HepG2 (cell line): ENCODE results near the gene PSMB3. TPM values are rescaled to one million over a fixed set of nuclear protein-coding genes. Genes with fewer than 3 reads are reported as not detected.

Source experiments
- GABPA ChIP-seq, 2 experiments: IDR thresholded peaks; 2 replicates each; pipeline ENCODE4 v1.6.1; 2011 to 2016; ENCODE audit warnings: low read depth in 2 of 2, low read length in 1 of 2, missing biosample characterization in 1 of 2, missing genetic modification characterization in 1 of 2
- HOXA5 ChIP-seq: sonication (generic); formaldehyde crosslinking; IDR thresholded peaks from 2 replicates; pipeline ENCODE4 v1.4.0; 2020; ENCODE audit warnings: missing genetic modification reagents
- LCORL ChIP-seq, 2 experiments: fragments of 450-650 bp in 1 of 2; sonication (generic) in 1 of 2; formaldehyde crosslinking in 1 of 2; IDR thresholded peaks; 2 replicates each; pipeline versions ENCODE4 v1.5.0 to v1.6.1; 2017 to 2020; ENCODE audit warnings: antibody characterized with exemption in 1 of 2, missing genetic modification reagents in 1 of 2
- NR2F6 ChIP-seq, 2 experiments: IDR thresholded peaks; 2 replicates each; pipeline ENCODE4 v1.6.1; 2016; ENCODE audit warnings: antibody characterized with exemption in 1 of 2, mild to moderate bottlenecking in 1 of 2
- POLR2A ChIP-seq, 2 experiments: IDR thresholded peaks; 2 replicates each; pipeline ENCODE4 v1.6.1; 2011; ENCODE audit warnings: low read depth in 2 of 2, low read length in 2 of 2, mild to moderate bottlenecking in 1 of 2, moderate library complexity in 1 of 2; ENCODE audit not compliant: insufficient read depth in 1 of 2
- POLR2AphosphoS5 ChIP-seq: IDR thresholded peaks from 2 replicates; pipeline ENCODE4 v1.6.1; 2012; ENCODE audit warnings: low read depth, low read length
- TCF7 ChIP-seq: sonication (generic); IDR thresholded peaks from 2 replicates; pipeline ENCODE4 v1.6.1; 2016; ENCODE audit warnings: antibody characterized with exemption, low read depth
- U2AF2 ChIP-seq: fragments of 200-400 bp; formaldehyde crosslinking; IDR thresholded peaks from 2 replicates; pipeline ENCODE4 v1.6.1; 2017; ENCODE audit warnings: low read depth, mild to moderate bottlenecking, low read length
- ZBTB1 ChIP-seq: sonication (generic); formaldehyde crosslinking; IDR thresholded peaks from 2 replicates; pipeline ENCODE4 v1.4.0; 2020; ENCODE audit warnings: missing genetic modification reagents, borderline replicate concordance
- ZFP90 ChIP-seq: sonication (generic); formaldehyde crosslinking; IDR thresholded peaks from 2 replicates; pipeline ENCODE4 v1.8.0; 2022; ENCODE audit warnings: missing genetic modification reagents, mild to moderate bottlenecking, inconsistent platforms, borderline replicate concordance
- ZNF3 ChIP-seq: IDR thresholded peaks from 2 replicates; pipeline ENCODE4 v1.7.0; 2017; ENCODE audit warnings: inconsistent platforms
- ZNF44 ChIP-seq: sonication (generic); formaldehyde crosslinking; IDR thresholded peaks from 2 replicates; pipeline ENCODE4 v1.5.1; 2020; ENCODE audit warnings: mild to moderate bottlenecking, missing genetic modification reagents
- ZNF441 ChIP-seq: sonication (generic); formaldehyde crosslinking; IDR thresholded peaks from 2 replicates; pipeline ENCODE4 v1.7.0; 2021; ENCODE audit warnings: missing genetic modification reagents, borderline replicate concordance
- ZNF552 ChIP-seq: sonication (generic); formaldehyde crosslinking; IDR thresholded peaks from 2 replicates; pipeline ENCODE4 v1.9.0; 2022; ENCODE audit warnings: missing genetic modification reagents, mild to moderate bottlenecking, borderline replicate concordance
- ZNF792 ChIP-seq: IDR thresholded peaks from 2 replicates; pipeline ENCODE4 v1.6.1; 2016
- ZSCAN22 ChIP-seq: sonication (generic); formaldehyde crosslinking; IDR thresholded peaks from 2 replicates; pipeline ENCODE4 v1.4.0; 2020; ENCODE audit warnings: mild to moderate bottlenecking, missing genetic modification reagents
- polyA plus RNA-seq, 8 experiments: library from polyadenylated mRNA; depleted of rRNA in 3 of 8; stranded (reverse) in 7 of 8; unstranded in 1 of 8; fragments of >200 nt; fragmentation: Illumina TruSeq in 4 of 8; extraction: Trizol in 4 of 8; gene quantifications; 2 replicates each; pipeline versions ENCODE4 v1.2.1 to v1.2.3, GENCODE V29; 2011 to 2016; ENCODE audit warnings: low read depth in 4 of 8, missing spikeins in 1 of 8, mixed read lengths in 1 of 8; ENCODE audit not compliant: insufficient read depth in 1 of 8
- total RNA-seq, 5 experiments: library from RNA; depleted of rRNA; stranded (reverse); fragments of >200 nt; fragmentation: Illumina TruSeq; extraction: Trizol; gene quantifications; 2 replicates each; pipeline ENCODE4 v1.2.3, GENCODE V29; 2016; ENCODE audit warnings: low read depth in 1 of 5
- TF ChIP-seq, protein P1 (sequence below): sonication (generic); formaldehyde crosslinking; IDR thresholded peaks from 2 replicates; pipeline ENCODE4 v1.5.1; 2020; ENCODE audit warnings: mild to moderate bottlenecking, missing genetic modification reagents, borderline replicate concordance
- TF ChIP-seq, protein P2 (sequence below): sonication (generic); formaldehyde crosslinking; IDR thresholded peaks from 2 replicates; pipeline ENCODE4 v1.8.0; 2022; ENCODE audit warnings: missing genetic modification reagents, mild to moderate bottlenecking, inconsistent platforms, borderline replicate concordance
- TF ChIP-seq, protein P3 (sequence below): sonication (generic); formaldehyde crosslinking; IDR thresholded peaks from 2 replicates; pipeline ENCODE4 v1.4.0; 2020; ENCODE audit warnings: low read depth, mild to moderate bottlenecking, missing genetic modification reagents
- TF ChIP-seq, protein P4 (sequence below): sonication (generic); formaldehyde crosslinking; IDR thresholded peaks from 2 replicates; pipeline ENCODE4 v1.5.1; 2020; ENCODE audit warnings: missing genetic modification reagents, mild to moderate bottlenecking, borderline replicate concordance

The PSMB3 gene
- total and polyA plus RNA-seq, 2 of the 13 experiments (the other 11 are each of a cell fraction or from before 2014, with no cell fraction given), result 366 to 517 TPM

DNA sequence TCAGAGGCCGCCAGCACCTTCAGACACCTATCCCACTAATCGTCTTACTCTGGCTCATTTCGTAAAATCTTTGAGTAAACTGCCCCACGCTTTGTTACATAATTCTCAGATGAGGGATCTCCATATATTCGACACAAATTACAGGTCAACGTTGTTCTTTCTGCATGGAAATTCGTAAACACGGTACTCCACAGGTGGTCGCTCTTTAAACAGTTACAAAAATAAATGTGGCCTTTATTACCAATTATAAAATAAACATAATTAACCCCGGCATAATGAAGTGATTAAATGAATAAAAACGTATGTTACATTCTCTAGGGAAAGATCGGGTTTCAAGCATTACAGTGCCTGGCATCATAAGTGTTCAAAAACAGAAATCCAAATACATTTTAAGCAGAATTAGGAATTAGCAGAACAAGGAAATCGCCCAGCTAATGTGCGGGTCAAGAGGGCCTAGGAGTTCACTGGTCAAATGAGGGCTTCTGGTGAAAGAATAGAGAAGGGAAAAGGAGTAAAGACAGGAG lies 47.8 kb downstream of the PSMB3 start (continued):
- TF ChIP-seq, protein P1, sequence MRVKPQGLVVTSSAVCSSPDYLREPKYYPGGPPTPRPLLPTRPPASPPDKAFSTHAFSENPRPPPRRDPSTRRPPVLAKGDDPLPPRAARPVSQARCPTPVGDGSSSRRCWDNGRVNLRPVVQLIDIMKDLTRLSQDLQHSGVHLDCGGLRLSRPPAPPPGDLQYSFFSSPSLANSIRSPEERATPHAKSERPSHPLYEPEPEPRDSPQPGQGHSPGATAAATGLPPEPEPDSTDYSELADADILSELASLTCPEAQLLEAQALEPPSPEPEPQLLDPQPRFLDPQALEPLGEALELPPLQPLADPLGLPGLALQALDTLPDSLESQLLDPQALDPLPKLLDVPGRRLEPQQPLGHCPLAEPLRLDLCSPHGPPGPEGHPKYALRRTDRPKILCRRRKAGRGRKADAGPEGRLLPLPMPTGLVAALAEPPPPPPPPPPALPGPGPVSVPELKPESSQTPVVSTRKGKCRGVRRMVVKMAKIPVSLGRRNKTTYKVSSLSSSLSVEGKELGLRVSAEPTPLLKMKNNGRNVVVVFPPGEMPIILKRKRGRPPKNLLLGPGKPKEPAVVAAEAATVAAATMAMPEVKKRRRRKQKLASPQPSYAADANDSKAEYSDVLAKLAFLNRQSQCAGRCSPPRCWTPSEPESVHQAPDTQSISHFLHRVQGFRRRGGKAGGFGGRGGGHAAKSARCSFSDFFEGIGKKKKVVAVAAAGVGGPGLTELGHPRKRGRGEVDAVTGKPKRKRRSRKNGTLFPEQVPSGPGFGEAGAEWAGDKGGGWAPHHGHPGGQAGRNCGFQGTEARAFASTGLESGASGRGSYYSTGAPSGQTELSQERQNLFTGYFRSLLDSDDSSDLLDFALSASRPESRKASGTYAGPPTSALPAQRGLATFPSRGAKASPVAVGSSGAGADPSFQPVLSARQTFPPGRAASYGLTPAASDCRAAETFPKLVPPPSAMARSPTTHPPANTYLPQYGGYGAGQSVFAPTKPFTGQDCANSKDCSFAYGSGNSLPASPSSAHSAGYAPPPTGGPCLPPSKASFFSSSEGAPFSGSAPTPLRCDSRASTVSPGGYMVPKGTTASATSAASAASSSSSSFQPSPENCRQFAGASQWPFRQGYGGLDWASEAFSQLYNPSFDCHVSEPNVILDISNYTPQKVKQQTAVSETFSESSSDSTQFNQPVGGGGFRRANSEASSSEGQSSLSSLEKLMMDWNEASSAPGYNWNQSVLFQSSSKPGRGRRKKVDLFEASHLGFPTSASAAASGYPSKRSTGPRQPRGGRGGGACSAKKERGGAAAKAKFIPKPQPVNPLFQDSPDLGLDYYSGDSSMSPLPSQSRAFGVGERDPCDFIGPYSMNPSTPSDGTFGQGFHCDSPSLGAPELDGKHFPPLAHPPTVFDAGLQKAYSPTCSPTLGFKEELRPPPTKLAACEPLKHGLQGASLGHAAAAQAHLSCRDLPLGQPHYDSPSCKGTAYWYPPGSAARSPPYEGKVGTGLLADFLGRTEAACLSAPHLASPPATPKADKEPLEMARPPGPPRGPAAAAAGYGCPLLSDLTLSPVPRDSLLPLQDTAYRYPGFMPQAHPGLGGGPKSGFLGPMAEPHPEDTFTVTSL (CRISPR knock-in tag), result peak; percentile 69; the same call in 1 of the 2 replicates
- TF ChIP-seq GABPA (IDR thresholded peaks at IDR 0.05; ENCODE audit: low read depth, low read length), result no peak
- TF ChIP-seq GABPA (CRISPR knock-in tag; IDR thresholded peaks at IDR 0.05; ENCODE audit: low read depth), result no peak
- TF ChIP-seq ZBTB1 (CRISPR knock-in tag), result no peak
- TF ChIP-seq, protein P2, sequence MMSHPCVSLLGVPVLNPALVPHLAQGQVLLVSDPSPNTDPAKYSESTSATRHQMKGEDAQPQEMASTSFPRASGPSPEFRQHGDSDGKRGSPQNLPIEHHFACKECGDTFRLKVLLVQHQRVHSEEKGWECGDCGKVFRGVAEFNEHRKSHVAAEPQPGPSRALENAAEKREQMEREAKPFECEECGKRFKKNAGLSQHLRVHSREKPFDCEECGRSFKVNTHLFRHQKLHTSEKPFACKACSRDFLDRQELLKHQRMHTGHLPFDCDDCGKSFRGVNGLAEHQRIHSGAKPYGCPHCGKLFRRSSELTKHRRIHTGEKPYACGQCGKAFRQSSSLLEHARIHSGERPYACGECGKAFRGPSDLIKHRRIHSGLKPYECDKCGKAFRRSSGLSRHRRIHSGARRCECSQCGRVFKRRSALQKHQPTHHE (CRISPR knock-in tag), result no peak
- no peak; the same call in 1 of the 2 replicates for TF ChIP-seq HOXA5 (CRISPR knock-in tag)
- TF ChIP-seq ZNF441 (CRISPR knock-in tag), result 0 out of 2 replicates have a peak, but pooled peaks have one; percentile 9
- TF ChIP-seq, protein P3, sequence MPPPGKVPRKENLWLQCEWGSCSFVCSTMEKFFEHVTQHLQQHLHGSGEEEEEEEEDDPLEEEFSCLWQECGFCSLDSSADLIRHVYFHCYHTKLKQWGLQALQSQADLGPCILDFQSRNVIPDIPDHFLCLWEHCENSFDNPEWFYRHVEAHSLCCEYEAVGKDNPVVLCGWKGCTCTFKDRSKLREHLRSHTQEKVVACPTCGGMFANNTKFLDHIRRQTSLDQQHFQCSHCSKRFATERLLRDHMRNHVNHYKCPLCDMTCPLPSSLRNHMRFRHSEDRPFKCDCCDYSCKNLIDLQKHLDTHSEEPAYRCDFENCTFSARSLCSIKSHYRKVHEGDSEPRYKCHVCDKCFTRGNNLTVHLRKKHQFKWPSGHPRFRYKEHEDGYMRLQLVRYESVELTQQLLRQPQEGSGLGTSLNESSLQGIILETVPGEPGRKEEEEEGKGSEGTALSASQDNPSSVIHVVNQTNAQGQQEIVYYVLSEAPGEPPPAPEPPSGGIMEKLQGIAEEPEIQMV (CRISPR knock-in tag), result no peak
- TF ChIP-seq ZSCAN22, result no peak
- TF ChIP-seq ZFP90 (CRISPR knock-in tag), result peak; percentile 10; the same call in 1 of the 2 replicates
- TF ChIP-seq NR2F6 (IDR thresholded peaks at IDR 0.05), result peak; percentile 66; the same call in 1 of the 2 replicates
- TF ChIP-seq NR2F6 (CRISPR knock-in tag; IDR thresholded peaks at IDR 0.05), result no peak
- TF ChIP-seq LCORL (IDR thresholded peaks at IDR 0.05), result no peak
- peak; percentile 7; the same call in 1 of the 2 replicates for TF ChIP-seq LCORL (CRISPR knock-in tag; IDR thresholded peaks at IDR 0.05)
- no peak for TF ChIP-seq U2AF2
- peak in 1 of 2 experiments; percentile 83; a peak in 2 of 4 replicates for TF ChIP-seq POLR2A (IDR thresholded peaks at IDR 0.05; ENCODE audit: insufficient read depth in 1 of 2, low read depth in 2 of 2, low read length in 2 of 2)
- TF ChIP-seq ZNF3 (CRISPR knock-in tag), result no peak
- TF ChIP-seq ZNF792 (CRISPR knock-in tag), result no peak
- no peak for TF ChIP-seq TCF7
- 0 out of 2 replicates have a peak, but pooled peaks have one; percentile 12 for TF ChIP-seq ZNF44
- TF ChIP-seq ZNF552, result no peak
- peak; percentile 80 for TF ChIP-seq POLR2AphosphoS5
- TF ChIP-seq, protein P4, sequence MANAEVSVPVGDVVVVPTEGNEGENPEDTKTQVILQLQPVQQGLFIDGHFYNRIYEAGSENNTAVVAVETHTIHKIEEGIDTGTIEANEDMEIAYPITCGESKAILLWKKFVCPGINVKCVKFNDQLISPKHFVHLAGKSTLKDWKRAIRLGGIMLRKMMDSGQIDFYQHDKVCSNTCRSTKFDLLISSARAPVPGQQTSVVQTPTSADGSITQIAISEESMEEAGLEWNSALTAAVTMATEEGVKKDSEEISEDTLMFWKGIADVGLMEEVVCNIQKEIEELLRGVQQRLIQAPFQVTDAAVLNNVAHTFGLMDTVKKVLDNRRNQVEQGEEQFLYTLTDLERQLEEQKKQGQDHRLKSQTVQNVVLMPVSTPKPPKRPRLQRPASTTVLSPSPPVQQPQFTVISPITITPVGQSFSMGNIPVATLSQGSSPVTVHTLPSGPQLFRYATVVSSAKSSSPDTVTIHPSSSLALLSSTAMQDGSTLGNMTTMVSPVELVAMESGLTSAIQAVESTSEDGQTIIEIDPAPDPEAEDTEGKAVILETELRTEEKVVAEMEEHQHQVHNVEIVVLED (CRISPR knock-in tag), result peak; percentile 5; the same call in 1 of the 2 replicates
